Stimulated activated CD8-positive, alpha-beta memory T cell treated with anti-CD3 and anti-CD28 coated beads, Interleukin-12 subunit alpha, Interleukin-12 subunit beta, amount 100 ng/mL, for 24 hours (primary cell): ENCODE data around the gene CLIC5.
A peak's percentile ranks its signal among the peaks of the same experiment; 100 is the strongest.

ENCODE experiments used
- DNase-seq: peaks from one replicate; pipeline ENCODE4 v3.0.0-alpha.2; 2020; ENCODE audit errors: extremely low read depth

The CLIC5 gene

GRCh38 chr6:45965007-45965406 lies 50.7 kb downstream of the CLIC5 start:
- no peak for DNase-seq

- no peak for DNase-seq
Observed at GRCh38 chr6:45964300-45964699, 51.4 kb downstream of the CLIC5 start.

- no peak for DNase-seq
Observed at GRCh38 chr6:45963896-45964295, 51.8 kb downstream of the CLIC5 start.

- no peak for DNase-seq
Observed at GRCh38 chr6:45961125-45961524, 54.5 kb downstream of the CLIC5 start.

- DNase-seq = no peak
Observed at GRCh38 chr6:45959534-45960145, 56.0 kb downstream of the CLIC5 start.

GRCh38 chr6:45956663-45957062 lies 59.0 kb downstream of the CLIC5 start:
- DNase-seq = no peak

- no peak for DNase-seq
Observed at GRCh38 chr6:45956176-45956575, 59.5 kb downstream of the CLIC5 start.

- no peak for DNase-seq
Observed at GRCh38 chr6:45955597-45955996, 60.1 kb downstream of the CLIC5 start.

- DNase-seq = no peak
Observed at GRCh38 chr6:45952546-45952945, 63.1 kb downstream of the CLIC5 start.

GRCh38 chr6:45952168-45952529 lies 63.5 kb downstream of the CLIC5 start:
- no peak for DNase-seq

GRCh38 chr6:45951321-45952167 lies 64.1 kb downstream of the CLIC5 start:
- DNase-seq = no peak

- DNase-seq = no peak
Observed at GRCh38 chr6:45949256-45949655, 66.4 kb downstream of the CLIC5 start.

- no peak for DNase-seq
Observed at GRCh38 chr6:45947807-45948206, 67.9 kb downstream of the CLIC5 start.

- no peak for DNase-seq
Observed at GRCh38 chr6:45946887-45947286, 68.8 kb downstream of the CLIC5 start.

- DNase-seq = no peak
Observed at GRCh38 chr6:45946352-45946751, 69.3 kb downstream of the CLIC5 start.

GRCh38 chr6:45942953-45943352 lies 72.7 kb downstream of the CLIC5 start:
- DNase-seq = no peak

GRCh38 chr6:45933855-45934254 lies 81.8 kb downstream of the CLIC5 start:
- DNase-seq = no peak

GRCh38 chr6:45931232-45931631 lies 84.4 kb downstream of the CLIC5 start:
- no peak for DNase-seq

- DNase-seq = peak; percentile 10
Observed at GRCh38 chr6:45930420-45931040, 85.1 kb downstream of the CLIC5 start.

GRCh38 chr6:45929421-45930361 lies 86.0 kb downstream of the CLIC5 start:
- DNase-seq = no peak

GRCh38 chr6:45928721-45929305 lies 86.8 kb downstream of the CLIC5 start:
- no peak for DNase-seq
